ENCODE data around the gene RPL38. TPM values are rescaled to one million over a fixed set of nuclear protein-coding genes. Genes with fewer than 3 reads are reported as not detected.

The RPL38 gene
- total RNA-seq, 3 donors from 2014 or later (not counting 1 experiment from before 2014, with no cell fraction given), result 560 to 802 (median 759) TPM

DNA sequence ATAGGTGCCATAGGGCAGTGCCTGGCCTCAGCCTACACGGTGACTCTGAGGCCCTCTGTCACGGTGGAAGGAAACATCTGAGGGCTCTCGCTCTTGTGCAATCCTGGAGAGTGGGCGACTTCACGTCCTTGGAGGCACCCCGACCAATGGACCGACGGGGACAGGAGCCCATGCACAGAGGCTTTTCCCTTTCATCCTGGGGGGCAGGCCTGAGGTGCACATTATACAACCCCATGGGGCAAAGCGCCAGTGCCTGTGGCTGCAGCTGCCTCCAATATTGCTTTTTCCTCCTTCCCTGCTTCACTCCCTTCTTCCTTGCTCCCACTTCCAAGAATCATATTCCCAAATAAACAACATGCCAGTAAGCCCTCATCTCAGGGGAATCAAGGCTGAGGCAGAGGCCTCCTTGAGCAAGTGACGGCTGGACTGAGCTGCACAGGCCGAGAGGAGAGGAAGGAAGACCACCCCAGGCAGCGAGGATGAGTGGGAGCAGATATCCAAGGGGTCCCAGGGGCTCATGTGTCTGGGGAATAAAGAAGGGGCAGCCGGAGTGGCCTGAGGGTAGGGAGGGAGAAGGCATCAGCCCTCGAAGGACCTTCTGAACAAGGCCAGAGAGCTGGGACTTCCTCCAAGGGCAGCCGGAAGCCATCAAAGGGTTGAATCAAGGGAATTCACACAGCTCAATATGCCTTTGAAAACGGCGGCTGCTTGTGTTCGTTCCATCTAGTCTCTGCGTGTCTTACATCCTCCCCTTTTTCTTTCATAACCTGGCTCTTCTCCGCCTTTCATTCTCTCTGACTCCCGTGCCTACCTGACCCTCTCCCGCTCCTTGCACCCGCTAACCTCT, 42.6 kb upstream of the RPL38 start:
- DNase-seq, result no peak
- H3K36me3 ChIP-seq (ENCODE audit: control insufficient read depth, insufficient read depth, low read length), result no peaks in the 10 kb centered on the region
- H3K27me3 ChIP-seq (ENCODE audit: control insufficient read depth, insufficient read depth, low read length), result no peaks in the 10 kb centered on the region
- no peak overlapping the region for H3K4me3 Mint-ChIP-seq
- H3K36me3 Mint-ChIP-seq, result no peaks in the 10 kb centered on the region
- 81% methylated on average over 23 of the region's 23 CpGs for WGBS (ENCODE audit: insufficient coverage)
- intact Hi-C loops (cut with micrococcal nuclease), result no loop called here
- TF ChIP-seq, protein P1, sequence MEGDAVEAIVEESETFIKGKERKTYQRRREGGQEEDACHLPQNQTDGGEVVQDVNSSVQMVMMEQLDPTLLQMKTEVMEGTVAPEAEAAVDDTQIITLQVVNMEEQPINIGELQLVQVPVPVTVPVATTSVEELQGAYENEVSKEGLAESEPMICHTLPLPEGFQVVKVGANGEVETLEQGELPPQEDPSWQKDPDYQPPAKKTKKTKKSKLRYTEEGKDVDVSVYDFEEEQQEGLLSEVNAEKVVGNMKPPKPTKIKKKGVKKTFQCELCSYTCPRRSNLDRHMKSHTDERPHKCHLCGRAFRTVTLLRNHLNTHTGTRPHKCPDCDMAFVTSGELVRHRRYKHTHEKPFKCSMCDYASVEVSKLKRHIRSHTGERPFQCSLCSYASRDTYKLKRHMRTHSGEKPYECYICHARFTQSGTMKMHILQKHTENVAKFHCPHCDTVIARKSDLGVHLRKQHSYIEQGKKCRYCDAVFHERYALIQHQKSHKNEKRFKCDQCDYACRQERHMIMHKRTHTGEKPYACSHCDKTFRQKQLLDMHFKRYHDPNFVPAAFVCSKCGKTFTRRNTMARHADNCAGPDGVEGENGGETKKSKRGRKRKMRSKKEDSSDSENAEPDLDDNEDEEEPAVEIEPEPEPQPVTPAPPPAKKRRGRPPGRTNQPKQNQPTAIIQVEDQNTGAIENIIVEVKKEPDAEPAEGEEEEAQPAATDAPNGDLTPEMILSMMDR (IDR thresholded peaks at IDR 0.05), result no peak
- ATAC-seq, result no peak
- peaks cover 6 to 15% of the 10 kb centered on the region in 2 donors for H3K27me3 Mint-ChIP-seq (ENCODE audit: low read depth in 2 of 2)
- H3K4me3 ChIP-seq (ENCODE audit: low read length), result no peak overlapping the region
- H3K4me1 ChIP-seq (ENCODE audit: control insufficient read depth, insufficient read depth, low read length), result no peaks in the 10 kb centered on the region
- H3K27ac Mint-ChIP-seq, result no peak overlapping the region
- no peaks in the 10 kb centered on the region for H3K9me3 ChIP-seq (ENCODE audit: control insufficient read depth, insufficient read depth, low read length)
- no peaks in the 10 kb centered on the region for H3K9me3 Mint-ChIP-seq
- H3K27ac ChIP-seq (ENCODE audit: low read length), result no peak overlapping the region
- H3K4me1 Mint-ChIP-seq, result no peaks in the 10 kb centered on the region

DNA sequence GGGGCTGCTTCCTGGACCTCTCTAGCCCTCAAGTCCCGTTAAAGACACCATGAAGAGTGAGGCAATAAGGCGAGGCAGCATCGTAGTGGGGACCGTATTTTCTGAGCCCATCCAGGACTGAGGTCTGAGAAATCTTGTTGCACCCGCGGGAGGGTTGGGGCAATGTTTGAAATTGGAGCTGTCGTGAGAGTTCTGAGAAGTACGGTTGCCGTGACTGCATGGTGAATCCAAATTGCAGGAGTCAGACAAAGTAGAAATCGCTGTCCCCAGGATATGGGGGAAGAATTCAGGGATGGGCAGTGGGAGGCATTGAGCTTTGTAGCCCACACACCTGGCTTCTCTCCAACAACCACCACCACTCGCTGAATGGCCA, 42.0 kb upstream of the RPL38 start:
- Histone ChIP-seq H3K27ac (ENCODE audit: low read length) (no peak overlapping the region), H3K4me3 (ENCODE audit: low read length) (no peak overlapping the region), H3K27me3 (ENCODE audit: control insufficient read depth, insufficient read depth, low read length) (no peaks in the 10 kb centered on the region), H3K36me3 (ENCODE audit: control insufficient read depth, insufficient read depth, low read length) (no peaks in the 10 kb centered on the region), H3K9me3 (ENCODE audit: control insufficient read depth, insufficient read depth, low read length) (no peaks in the 10 kb centered on the region), H3K4me1 (ENCODE audit: control insufficient read depth, insufficient read depth, low read length) (no peaks in the 10 kb centered on the region)
- Mint-ChIP-seq H3K27me3 (ENCODE audit: low read depth in 2 of 2) (peaks cover 6 to 18% of the 10 kb centered on the region in 2 donors), H3K4me1 (no peaks in the 10 kb centered on the region), H3K27ac (no peak overlapping the region), H3K36me3 (no peaks in the 10 kb centered on the region), H3K4me3 (no peak overlapping the region), H3K9me3 (no peaks in the 10 kb centered on the region)
- no peak for DNase-seq
- WGBS (ENCODE audit: insufficient coverage), result 83% methylated on average over 10 of the region's 11 CpGs
- TF ChIP-seq, protein P1 (IDR thresholded peaks at IDR 0.05), result no peak
- intact Hi-C loops (cut with micrococcal nuclease), result no loop called here
- no peak for ATAC-seq

DNA sequence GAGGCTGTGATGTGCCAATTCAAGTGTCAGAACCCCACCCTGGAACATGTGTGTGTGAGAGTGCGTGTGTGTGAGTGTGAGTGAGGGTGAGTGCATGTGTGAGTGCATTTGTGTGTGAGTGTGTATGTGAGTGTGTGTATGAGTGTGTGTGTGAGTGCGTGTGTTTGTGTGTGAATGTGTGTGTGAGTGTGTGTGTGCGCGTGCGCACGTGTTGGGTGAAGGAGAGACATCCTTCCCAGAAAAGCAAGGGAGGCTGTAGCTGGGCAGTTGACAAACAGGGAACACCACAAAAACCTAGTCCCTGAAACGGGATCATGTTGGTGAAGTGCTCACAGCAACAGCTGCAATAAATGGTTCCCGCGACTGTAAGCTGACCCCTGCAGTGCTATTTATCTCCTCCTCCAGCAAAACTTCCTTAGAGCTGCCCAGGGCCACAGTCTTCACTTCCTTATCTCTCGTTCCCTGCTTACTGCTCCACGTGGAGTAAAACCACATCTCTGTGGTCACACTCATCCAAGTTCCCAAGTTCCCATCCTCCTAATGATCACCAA, 40.1 kb upstream of the RPL38 start:
- DNase-seq, result no peak
- 51% methylated on average over 11 of the region's 11 CpGs for whole genome bisulfite sequencing (ENCODE audit: insufficient coverage)
- Histone ChIP-seq H3K27me3 (ENCODE audit: control insufficient read depth, insufficient read depth, low read length) (peaks cover 3% of the 10 kb centered on the region), H3K4me3 (ENCODE audit: low read length) (no peak overlapping the region), H3K9me3 (ENCODE audit: control insufficient read depth, insufficient read depth, low read length) (no peaks in the 10 kb centered on the region), H3K27ac (ENCODE audit: low read length) (no peak overlapping the region), H3K36me3 (ENCODE audit: control insufficient read depth, insufficient read depth, low read length) (no peaks in the 10 kb centered on the region), H3K4me1 (ENCODE audit: control insufficient read depth, insufficient read depth, low read length) (no peaks in the 10 kb centered on the region)
- Mint-ChIP-seq H3K4me1 (no peaks in the 10 kb centered on the region), H3K27me3 (ENCODE audit: low read depth in 2 of 2) (peaks cover 16 to 28% of the 10 kb centered on the region in 2 donors), H3K36me3 (no peaks in the 10 kb centered on the region), H3K9me3 (no peaks in the 10 kb centered on the region), H3K4me3 (no peak overlapping the region), H3K27ac (no peak overlapping the region)
- TF ChIP-seq, protein P1 (IDR thresholded peaks at IDR 0.05), result no peak
- no peak for ATAC-seq
- intact Hi-C loops (cut with micrococcal nuclease), result no loop called here

Data from natural killer cell (primary cell).